Epithelial cell of esophagus (primary cell): Measurements from ENCODE around the gene FAF1.

ENCODE experiments used
- DNase-seq: peaks from one replicate; pipeline ENCODE4 v3.0.0; 2010; ENCODE audit warnings: low read depth
- H3K4me3 ChIP-seq: 2 replicates; pipeline ENCODE4 v1.5.1; 2011; ENCODE audit warnings: mild to moderate bottlenecking, low read length, control low read depth
- CTCF ChIP-seq: IDR thresholded peaks from 2 replicates; pipeline ENCODE4 v1.5.1; 2011; ENCODE audit warnings: low read depth, mild to moderate bottlenecking, low read length, control low read depth, inconsistent platforms; ENCODE audit not compliant: insufficient read depth; ENCODE audit errors: missing control alignments

FAF1 gene

GRCh38 chr1:50857702-50858101 lies 102.4 kb downstream of the FAF1 start:
- TF ChIP-seq CTCF: no peak
- no peak overlapping the region for H3K4me3 ChIP-seq
- no peak for DNase-seq

- H3K4me3 ChIP-seq: no peak overlapping the region
- no peak for TF ChIP-seq CTCF
- DNase-seq: no peak
These were observed 106.7 kb downstream of the FAF1 start for GRCh38 chr1:50853325-50853724.

- no peak for TF ChIP-seq CTCF
- no peak for DNase-seq
- H3K4me3 ChIP-seq: no peak overlapping the region
These were observed 107.2 kb downstream of the FAF1 start for GRCh38 chr1:50852889-50853288.

DNA sequence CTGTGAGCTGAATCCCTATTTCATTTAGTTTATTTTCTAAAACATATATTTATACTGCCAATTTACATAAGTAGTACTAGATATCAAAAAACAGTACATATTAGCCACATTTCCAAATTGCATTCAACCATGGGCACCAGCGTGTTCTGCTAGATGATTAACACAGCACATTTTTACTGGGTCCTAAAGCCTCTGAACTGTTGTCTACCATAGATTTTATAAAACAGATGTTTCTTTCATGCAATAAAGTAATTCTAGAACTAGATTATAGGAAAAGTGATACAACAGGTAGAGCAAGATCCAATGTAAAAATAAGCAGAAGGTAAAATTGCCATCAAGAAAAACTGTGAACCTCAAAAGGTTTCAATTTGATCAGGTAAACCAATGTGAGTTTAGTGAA lies 108.6 kb downstream of the FAF1 start:
- H3K4me3 ChIP-seq: no peak overlapping the region
- no peak for DNase-seq
- no peak for TF ChIP-seq CTCF

- no peak overlapping the region for H3K4me3 ChIP-seq
- no peak for DNase-seq
- no peak for TF ChIP-seq CTCF
These were observed 109.0 kb downstream of the FAF1 start for GRCh38 chr1:50851034-50851433.

GRCh38 chr1:50847303-50847702 lies 112.8 kb downstream of the FAF1 start:
- no peak for DNase-seq
- no peak for TF ChIP-seq CTCF

DNA sequence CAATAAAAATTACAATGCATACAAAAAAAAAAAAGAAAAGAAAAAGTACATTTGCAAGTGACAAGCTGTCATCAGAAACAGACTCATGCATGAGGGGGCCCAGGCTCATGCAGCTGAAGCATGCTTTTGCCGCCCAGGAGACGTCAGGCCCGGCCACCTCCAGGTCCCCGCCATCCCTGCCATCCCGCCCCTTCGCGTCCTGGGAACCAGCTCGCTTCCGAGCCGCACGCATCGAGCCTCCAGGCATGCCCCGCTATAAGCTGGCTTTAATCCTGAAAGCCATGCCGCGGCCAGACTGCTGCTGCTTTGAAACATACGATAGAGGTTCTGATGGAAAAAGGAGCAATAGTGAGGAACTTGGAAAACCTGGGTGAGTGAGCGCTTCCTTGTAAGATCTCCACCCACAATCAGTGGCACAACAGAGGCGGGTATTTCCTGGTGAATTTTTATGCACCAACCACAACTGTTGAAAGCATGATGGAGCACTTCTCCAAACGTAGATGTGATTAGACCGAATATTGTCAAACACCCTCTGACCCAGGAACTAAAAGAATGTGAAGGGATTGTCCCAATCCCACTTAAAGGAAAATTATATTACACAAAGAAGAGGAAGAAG lies 113.7 kb downstream of the FAF1 start:
- DNase-seq: no peak
- no peak overlapping the region for H3K4me3 ChIP-seq
- no peak for TF ChIP-seq CTCF

More at GRCh38 chr1:50847303-50847702, 112.8 kb downstream of the FAF1 start:
- H3K4me3 ChIP-seq: no peak overlapping the region
